ENCODE measurements around the gene SYCP3. TPM values are rescaled to one million over a fixed set of nuclear protein-coding genes. Genes with fewer than 3 reads are reported as not detected.
"Not testable (repeated sequence)": the region's sequence is repeated elsewhere in the genome, so short reads cannot be mapped to it uniquely, and the experiment has no call there.

SYCP3 gene
- total RNA-seq, 4 donors from 2014 or later: not detected

- Histone ChIP-seq H3K4me3 (no peak overlapping the region), H3K4me1 (no peaks in the 10 kb centered on the region), H3K27me3 (no peaks in the 10 kb centered on the region), H3K27ac (replicated peaks in 1 of 4) (no peak overlapping the region), H3K36me3 (no peaks in the 10 kb centered on the region), H3K9me3 (no peaks in the 10 kb centered on the region)
- intact Hi-C loops (cut with DNase I): no loop called here
- 82% methylated on average over 1 of the region's 1 CpG for WGBS
- DNase-seq (ENCODE audit: extremely low spot score): no peak
- TF ChIP-seq POLR2A (IDR thresholded peaks at IDR 0.05; ENCODE audit: low read depth): no peak
- TF ChIP-seq CTCF (IDR thresholded peaks at IDR 0.05): no peak
- no peak for TF ChIP-seq EP300 (IDR thresholded peaks at IDR 0.05)
- TF ChIP-seq POLR2AphosphoS5 (IDR thresholded peaks at IDR 0.05): no peak
Observed at GRCh38 chr12:101686176-101686575, 53.1 kb downstream of the SYCP3 start.

- H3K4me3 ChIP-seq: no peak overlapping the region
- peaks cover 0 to 5% (median 2%) of the 10 kb centered on the region in 4 donors for H3K4me1 ChIP-seq
- 69% methylated on average over 1 of the region's 1 CpG for WGBS
- H3K36me3 ChIP-seq: no peaks in the 10 kb centered on the region
- H3K27ac ChIP-seq (replicated peaks in 1 of 4): no peak overlapping the region
- intact Hi-C loops (cut with DNase I): no loop called here
- no peak for DNase-seq (ENCODE audit: extremely low spot score)
- no peaks in the 10 kb centered on the region for H3K9me3 ChIP-seq
- no peak for TF ChIP-seq CTCF (IDR thresholded peaks at IDR 0.05)
- TF ChIP-seq EP300 (IDR thresholded peaks at IDR 0.05): no peak
- TF ChIP-seq POLR2AphosphoS5 (IDR thresholded peaks at IDR 0.05): no peak
- no peak for TF ChIP-seq POLR2A (IDR thresholded peaks at IDR 0.05; ENCODE audit: low read depth)
- no peaks in the 10 kb centered on the region for H3K27me3 ChIP-seq
Observed at GRCh38 chr12:101685092-101685491, 54.2 kb downstream of the SYCP3 start.

GRCh38 chr12:101681627-101682026 lies 57.6 kb downstream of the SYCP3 start:
- DNase-seq (ENCODE audit: extremely low spot score); H3K27ac ChIP-seq (replicated peaks in 1 of 4); H3K9me3 ChIP-seq; H3K36me3 ChIP-seq; H3K27me3 ChIP-seq; H3K4me3 ChIP-seq; intact Hi-C loops (cut with DNase I); H3K4me1 ChIP-seq: not testable (repeated sequence)
- 69% methylated on average over 5 of the region's 6 CpGs for WGBS

- no peak overlapping the region for H3K27ac ChIP-seq (replicated peaks in 1 of 4)
- H3K4me1 ChIP-seq: peaks cover 0 to 7% (median 5%) of the 10 kb centered on the region in 4 donors
- H3K9me3 ChIP-seq: no peaks in the 10 kb centered on the region
- no peak overlapping the region for H3K4me3 ChIP-seq
- no peak for TF ChIP-seq POLR2AphosphoS5 (IDR thresholded peaks at IDR 0.05)
- TF ChIP-seq CTCF (IDR thresholded peaks at IDR 0.05): no peak
- TF ChIP-seq EP300 (IDR thresholded peaks at IDR 0.05): no peak
- TF ChIP-seq POLR2A (IDR thresholded peaks at IDR 0.05; ENCODE audit: low read depth): no peak
- no peaks in the 10 kb centered on the region for H3K36me3 ChIP-seq
- H3K27me3 ChIP-seq: no peaks in the 10 kb centered on the region
- intact Hi-C loops (cut with DNase I): no loop called here
- no peak for DNase-seq (ENCODE audit: extremely low spot score)
Observed at GRCh38 chr12:101680647-101681046, 58.6 kb downstream of the SYCP3 start.

- Histone ChIP-seq H3K9me3 (no peaks in the 10 kb centered on the region), H3K36me3 (no peaks in the 10 kb centered on the region), H3K27me3 (no peaks in the 10 kb centered on the region), H3K4me3 (no peak overlapping the region), H3K27ac (replicated peaks in 1 of 4) (no peak overlapping the region), H3K4me1 (peaks cover 0 to 7% (median 5%) of the 10 kb centered on the region in 4 donors)
- WGBS: 68% methylated on average over 3 of the region's 3 CpGs
- intact Hi-C loops (cut with DNase I): no loop called here
- no peak for DNase-seq (ENCODE audit: extremely low spot score)
- TF ChIP-seq EP300 (IDR thresholded peaks at IDR 0.05) (no peak), POLR2A (IDR thresholded peaks at IDR 0.05; ENCODE audit: low read depth) (no peak), POLR2AphosphoS5 (IDR thresholded peaks at IDR 0.05) (no peak), CTCF (IDR thresholded peaks at IDR 0.05) (no peak)
Observed at GRCh38 chr12:101680240-101680639, 59.0 kb downstream of the SYCP3 start.

Small RNA genes lying within 50 kb of the gene (small RNA-seq; reads per million reads assigned to genes)
- gene RNA5SP368: 0 reads per million in 3 donors
- 0 to 0.37 (median 0) reads per million in 3 donors for gene RNU6-101P
- gene RNY1P16: 0 reads per million in 3 donors

Other genes starting within 250 kb of the SYCP3 start
- gene MYBPC1, start 144.5 kb downstream of the SYCP3 start, total RNA-seq: under 1 TPM in 2 of 4 donors, not detected in 2; 0.13 to 0.17 TPM
- gene CHPT1, start 41.8 kb downstream of the SYCP3 start, total RNA-seq: 100 to 1,000 TPM in 1 of 4 donors, 10 to 100 TPM in 3; 57.5 to 180 (median 83.8) TPM
- gene GNPTAB, start 91.5 kb upstream of the SYCP3 start, total RNA-seq: 10 to 100 TPM; 30.5 to 37.0 (median 32.1) TPM
- gene DRAM1, start 138.1 kb upstream of the SYCP3 start, total RNA-seq: 10 to 100 TPM in 3 of 4 donors, 1 to 10 TPM in 1; 10.0 to 24.9 (median 17.8) TPM

Measured in esophagus muscularis mucosa (tissue), 4 donors.